Subcutaneous abdominal adipose tissue (tissue), 5 donors: Measurements from ENCODE around the gene FAM3D.

Experiments used
- H3K27ac ChIP-seq: one replicate; pipeline ENCODE4 v1.7.0; 2013; ENCODE audit warnings: low read depth, mild to moderate bottlenecking, inconsistent platforms, low read length, moderate library complexity
- H3K27me3 ChIP-seq, 5 donors: one replicate each; pipeline ENCODE4 v1.7.0; 2013; ENCODE audit warnings: low read length in 5 of 5, inconsistent platforms in 1 of 5; ENCODE audit not compliant: control insufficient read depth in 5 of 5, insufficient read depth in 4 of 5
- H3K36me3 ChIP-seq, 5 donors: one replicate each; pipeline ENCODE4 v1.7.0; 2013; ENCODE audit warnings: low read length in 5 of 5; ENCODE audit not compliant: control insufficient read depth in 5 of 5, insufficient read depth in 5 of 5
- H3K4me1 ChIP-seq, 5 donors: one replicate each; pipeline ENCODE4 v1.7.0; 2013; ENCODE audit warnings: low read length in 5 of 5, mild to moderate bottlenecking in 3 of 5, moderate library complexity in 1 of 5; ENCODE audit not compliant: control insufficient read depth in 5 of 5, insufficient read depth in 5 of 5
- H3K4me3 ChIP-seq, 5 donors: one replicate each; pipeline ENCODE4 v1.7.0; 2013; ENCODE audit warnings: low read length in 5 of 5, low read depth in 1 of 5
- H3K9ac ChIP-seq, 5 donors: one replicate each; pipeline ENCODE4 v1.7.0; 2013; ENCODE audit warnings: low read length in 5 of 5, mild to moderate bottlenecking in 4 of 5, moderate library complexity in 3 of 5
- H3K9me3 ChIP-seq, 5 donors: one replicate each; pipeline ENCODE4 v1.7.0; 2013; ENCODE audit warnings: low read length in 5 of 5; ENCODE audit not compliant: control insufficient read depth in 5 of 5
- donor health status: healthy.
- donor health status: healthy.
- donor health status: healthy.
- donor health status: healthy.
- donor health status: healthy.

Gene FAM3D

GRCh38 chr3:58631742-58632141, 34.8 kb downstream of the FAM3D start:
- Histone ChIP-seq H3K4me3 (no peak overlapping the region), H3K36me3 (no peaks in the 10 kb centered on the region), H3K9ac (no peak overlapping the region), H3K9me3 (no peaks in the 10 kb centered on the region), H3K27me3 (peaks cover 0 to 15% (median 3%) of the 10 kb centered on the region in 5 donors), H3K4me1 (peaks cover 0 to 31% (median 27%) of the 10 kb centered on the region in 5 donors), H3K27ac (no peak overlapping the region)

- Histone ChIP-seq H3K36me3 (no peaks in the 10 kb centered on the region), H3K9ac (no peak overlapping the region), H3K4me3 (no peak overlapping the region), H3K27me3 (peaks cover 0 to 8% (median 3%) of the 10 kb centered on the region in 5 donors), H3K27ac (no peak overlapping the region), H3K4me1 (peaks cover 0 to 31% (median 27%) of the 10 kb centered on the region in 5 donors), H3K9me3 (no peaks in the 10 kb centered on the region)
Observed at GRCh38 chr3:58630710-58631092, 35.9 kb downstream of the FAM3D start.

- Histone ChIP-seq H3K27me3 (peaks cover 0 to 5% (median 3%) of the 10 kb centered on the region in 5 donors), H3K4me1 (peaks cover 0 to 31% (median 27%) of the 10 kb centered on the region in 5 donors), H3K9me3 (no peaks in the 10 kb centered on the region), H3K36me3 (no peaks in the 10 kb centered on the region), H3K9ac (no peak overlapping the region), H3K27ac (peak overlapping the region; percentile 5), H3K4me3 (no peak overlapping the region)
Observed at GRCh38 chr3:58630076-58630709, 36.4 kb downstream of the FAM3D start.

GRCh38 chr3:58629629-58630028, 36.9 kb downstream of the FAM3D start:
- Histone ChIP-seq H3K4me1 (peaks cover 0 to 31% (median 27%) of the 10 kb centered on the region in 5 donors), H3K9ac (no peak overlapping the region), H3K9me3 (no peaks in the 10 kb centered on the region), H3K4me3 (no peak overlapping the region), H3K27ac (peak overlapping the region; percentile 5), H3K36me3 (no peaks in the 10 kb centered on the region), H3K27me3 (peaks cover 0 to 5% (median under 1%) of the 10 kb centered on the region in 5 donors)

- no peak overlapping the region for H3K9ac ChIP-seq
- peak overlapping the region; percentile 5 for H3K27ac ChIP-seq
- peaks cover 0 to 35% (median 27%) of the 10 kb centered on the region in 5 donors for H3K4me1 ChIP-seq
- H3K36me3 ChIP-seq = no peaks in the 10 kb centered on the region
- no peaks in the 10 kb centered on the region for H3K9me3 ChIP-seq
- peak overlapping the region in 1 of 5 donors; percentile 20 for H3K4me3 ChIP-seq
- H3K27me3 ChIP-seq = peaks cover 0 to 3% (median 0%) of the 10 kb centered on the region in 5 donors
Observed at GRCh38 chr3:58628823-58629562, 37.6 kb downstream of the FAM3D start.

- no peaks in the 10 kb centered on the region for H3K36me3 ChIP-seq
- no peak overlapping the region for H3K27ac ChIP-seq
- H3K9ac ChIP-seq = no peak overlapping the region
- no peak overlapping the region for H3K4me3 ChIP-seq
- peaks cover 0 to 36% (median 27%) of the 10 kb centered on the region in 5 donors for H3K4me1 ChIP-seq
- H3K9me3 ChIP-seq = no peaks in the 10 kb centered on the region
- H3K27me3 ChIP-seq = peaks cover 0 to 2% (median 0%) of the 10 kb centered on the region in 5 donors
Observed at GRCh38 chr3:58627941-58628340, 38.6 kb downstream of the FAM3D start.

DNA sequence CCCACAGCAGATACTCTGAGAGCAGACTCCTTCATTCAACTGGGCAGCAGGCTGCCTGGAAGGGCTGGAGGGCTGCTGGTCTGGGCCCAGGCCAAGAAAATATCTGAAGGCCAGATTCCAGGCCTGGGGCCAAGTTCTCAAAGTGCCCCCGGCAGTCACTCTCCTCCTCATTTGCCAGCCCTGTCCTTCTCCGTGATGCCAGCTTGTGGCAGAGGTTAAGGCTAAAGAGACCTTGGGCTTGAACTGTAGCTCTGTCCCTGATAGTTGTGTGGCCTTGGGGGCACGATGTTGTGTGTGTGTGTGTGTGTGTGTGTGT, 39.0 kb downstream of the FAM3D start:
- Histone ChIP-seq H3K27ac (no peak overlapping the region), H3K36me3 (no peaks in the 10 kb centered on the region), H3K4me1 (peaks cover 0 to 36% (median 27%) of the 10 kb centered on the region in 5 donors), H3K4me3 (no peak overlapping the region), H3K9ac (no peak overlapping the region), H3K27me3 (no peaks in the 10 kb centered on the region), H3K9me3 (no peaks in the 10 kb centered on the region)

DNA sequence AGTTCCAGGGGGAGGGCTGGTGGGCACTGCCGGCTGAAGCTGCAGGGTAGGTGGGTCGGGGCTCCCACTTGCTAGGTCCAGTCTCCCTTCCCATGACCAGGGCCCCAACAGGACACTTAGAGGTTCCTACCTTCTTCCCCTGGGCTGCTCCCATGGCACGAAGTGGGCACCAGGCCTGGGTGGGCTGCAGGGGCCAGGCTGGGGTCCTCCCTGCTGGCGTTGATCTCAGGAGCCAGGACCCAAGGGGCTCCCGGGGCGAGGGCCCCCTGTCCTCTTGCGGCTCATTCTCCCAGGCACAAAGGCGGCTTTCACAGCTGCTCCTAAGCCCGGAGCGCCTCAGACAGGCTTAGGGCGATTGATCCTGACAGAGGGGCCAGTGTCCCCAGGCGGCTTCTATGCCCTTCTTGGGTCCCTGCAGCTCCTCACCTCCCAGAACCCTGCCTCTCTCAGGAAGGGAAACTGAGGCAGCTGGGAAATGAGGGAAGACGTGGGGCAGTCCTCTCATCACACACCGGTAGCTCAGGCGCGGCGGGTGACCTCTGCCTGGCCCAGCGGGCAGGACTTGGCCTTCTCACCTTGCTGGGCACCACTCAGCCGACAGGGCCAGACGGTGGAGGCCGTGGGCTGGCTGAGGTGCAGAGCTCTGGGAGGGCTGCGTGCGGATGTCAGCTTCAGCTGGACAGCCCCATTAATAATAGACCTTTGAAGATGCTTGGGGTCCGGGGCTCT, 39.6 kb downstream of the FAM3D start:
- Histone ChIP-seq H3K27me3 (no peaks in the 10 kb centered on the region), H3K36me3 (no peaks in the 10 kb centered on the region), H3K27ac (no peak overlapping the region), H3K4me3 (no peak overlapping the region), H3K9ac (no peak overlapping the region), H3K4me1 (peaks cover 0 to 36% (median 27%) of the 10 kb centered on the region in 5 donors), H3K9me3 (no peaks in the 10 kb centered on the region)

GRCh38 chr3:58625196-58625824, 41.3 kb downstream of the FAM3D start:
- H3K27ac ChIP-seq = no peak overlapping the region
- no peaks in the 10 kb centered on the region for H3K27me3 ChIP-seq
- H3K9ac ChIP-seq = no peak overlapping the region
- H3K36me3 ChIP-seq = no peaks in the 10 kb centered on the region
- H3K4me1 ChIP-seq = peaks cover 0 to 36% (median 27%) of the 10 kb centered on the region in 5 donors
- H3K9me3 ChIP-seq = no peaks in the 10 kb centered on the region
- H3K4me3 ChIP-seq = no peak overlapping the region
